ENCODE measurements around the gene UTP11.

The UTP11 gene

GRCh38 chr1:38003261-38004250 is 9.0 kb upstream of the UTP11 start:
- DNase-seq = no peak

- DNase-seq = no peak
Measured at GRCh38 chr1:38004284-38005108, 8.0 kb upstream of the UTP11 start.

- no peak for DNase-seq
Measured at GRCh38 chr1:38005195-38006007, 7.1 kb upstream of the UTP11 start, which contains the start of gene FHL3. Gene FHL3, minus strand, starts transcription at chr1:38005514. Its CDS starts 6,102 bp downstream, at chr1:37999412.

GRCh38 chr1:38006008-38006828 is 6.3 kb upstream of the UTP11 start:
- DNase-seq = no peak

- no peak for DNase-seq
Measured at GRCh38 chr1:38009088-38009840, 3.3 kb upstream of the UTP11 start.

GRCh38 chr1:38009841-38010180 is 2.7 kb upstream of the UTP11 start:
- no peak for DNase-seq

GRCh38 chr1:38013227-38013622 is 691 bp downstream of the UTP11 start:
- no peak for DNase-seq

GRCh38 chr1:38014171-38014570 is 1.6 kb downstream of the UTP11 start:
- DNase-seq = no peak

- no peak for DNase-seq
Measured at GRCh38 chr1:38014724-38015424, 2.3 kb downstream of the UTP11 start.

- no peak for DNase-seq
Measured at GRCh38 chr1:38015978-38016725, 3.6 kb downstream of the UTP11 start.

- DNase-seq = no peak
Measured at GRCh38 chr1:38018864-38019343, 6.4 kb downstream of the UTP11 start.

- no peak for DNase-seq
Measured at GRCh38 chr1:38020396-38020795, 7.9 kb downstream of the UTP11 start.

- no peak for DNase-seq
Measured at GRCh38 chr1:38021969-38022368, 9.4 kb downstream of the UTP11 start.

- no peak for DNase-seq
Measured at GRCh38 chr1:38022810-38023209, 10.3 kb downstream of the UTP11 start.

- no peak for DNase-seq
Measured at GRCh38 chr1:38025233-38025632, 12.7 kb downstream of the UTP11 start.

GRCh38 chr1:38025664-38026063 is 13.1 kb downstream of the UTP11 start:
- no peak for DNase-seq

- DNase-seq = no peak
Measured at GRCh38 chr1:38026592-38027200, 14.2 kb downstream of the UTP11 start.

- no peak for DNase-seq
Measured at GRCh38 chr1:38027201-38028104, 14.9 kb downstream of the UTP11 start.
